ENCODE data around the gene ADGRB2. TPM values are rescaled to one million over a fixed set of nuclear protein-coding genes. Genes with fewer than 3 reads are reported as not detected.

The ADGRB2 gene
- total RNA-seq, 1 donor from 2014 or later, result 0.69 TPM

DNA sequence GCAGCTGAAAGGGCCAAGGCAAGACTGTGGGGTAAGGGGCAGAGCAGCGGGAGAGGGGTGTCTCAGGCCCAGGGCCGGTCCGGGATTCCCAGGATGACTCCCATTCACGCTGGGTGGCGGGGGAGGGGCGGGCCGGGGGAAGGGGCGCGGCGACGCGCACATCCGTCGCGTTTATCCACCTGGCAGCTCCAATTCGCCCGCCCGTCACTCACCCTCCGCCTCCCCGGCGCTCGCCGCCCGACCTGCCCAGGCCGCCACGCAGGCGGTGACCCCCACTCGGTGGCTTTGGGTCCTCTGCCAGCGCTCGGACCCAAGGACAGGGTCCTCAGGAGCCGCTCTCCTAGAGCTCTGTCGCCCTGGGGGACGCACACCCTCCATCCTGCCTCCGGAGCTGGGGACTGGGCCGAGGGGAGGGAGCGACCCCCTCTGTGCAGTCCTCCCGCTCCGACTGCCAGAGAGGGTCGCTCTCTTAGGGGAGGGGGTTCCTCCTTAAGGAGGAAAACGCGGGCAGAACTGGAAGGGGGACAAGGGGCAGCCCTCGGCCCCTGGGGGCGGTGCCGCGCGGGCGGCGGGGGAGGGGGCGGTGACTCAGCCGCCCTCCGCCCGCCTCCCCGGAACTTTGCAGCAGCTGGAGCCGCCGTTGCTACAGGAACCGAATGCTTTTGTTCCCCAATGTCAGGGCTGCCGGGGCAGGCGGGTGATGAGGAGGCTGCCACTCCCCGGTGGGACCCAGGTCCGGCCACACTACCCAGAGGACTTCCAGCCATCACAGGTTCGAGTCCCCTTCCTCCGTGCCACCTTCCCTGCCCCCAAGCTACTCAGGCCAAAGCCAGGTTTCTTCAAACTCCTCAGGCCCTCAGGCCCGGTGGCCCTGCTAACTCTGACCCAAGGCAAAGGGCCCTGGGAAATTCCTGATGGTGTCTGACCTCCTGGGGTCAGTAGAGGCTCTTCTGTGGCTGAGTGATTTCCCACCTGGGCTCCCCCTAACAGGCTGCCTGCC, 3.4 kb downstream of the ADGRB2 start:
- H3K4me3 ChIP-seq, result peak overlapping the region; percentile 50
- TF ChIP-seq CTCF (IDR thresholded peaks at IDR 0.05), result no peak
- peak; percentile 77 for DNase-seq
- no peak overlapping the region for H3K27ac ChIP-seq
- ATAC-seq, result peak; percentile 49
- peaks cover 24% of the 10 kb centered on the region for H3K27me3 ChIP-seq
- intact Hi-C loops (cut with DNase I), result no loop called here
- H3K4me1 ChIP-seq, result peaks cover 21% of the 10 kb centered on the region
- H3K9me3 ChIP-seq, result no peaks in the 10 kb centered on the region
- H3K36me3 ChIP-seq, result no peaks in the 10 kb centered on the region

GRCh38 chr1:31759298-31760023, 4.7 kb downstream of the ADGRB2 start:
- H3K4me1 ChIP-seq, result peaks cover 16% of the 10 kb centered on the region
- H3K4me3 ChIP-seq, result no peak overlapping the region
- TF ChIP-seq CTCF (IDR thresholded peaks at IDR 0.05), result no peak
- no peak overlapping the region for H3K27ac ChIP-seq
- intact Hi-C loops (cut with DNase I), result no loop called here
- DNase-seq (no peak), ATAC-seq (no peak)
- peaks cover 18% of the 10 kb centered on the region for H3K27me3 ChIP-seq
- no peaks in the 10 kb centered on the region for H3K36me3 ChIP-seq
- H3K9me3 ChIP-seq, result no peaks in the 10 kb centered on the region

DNA sequence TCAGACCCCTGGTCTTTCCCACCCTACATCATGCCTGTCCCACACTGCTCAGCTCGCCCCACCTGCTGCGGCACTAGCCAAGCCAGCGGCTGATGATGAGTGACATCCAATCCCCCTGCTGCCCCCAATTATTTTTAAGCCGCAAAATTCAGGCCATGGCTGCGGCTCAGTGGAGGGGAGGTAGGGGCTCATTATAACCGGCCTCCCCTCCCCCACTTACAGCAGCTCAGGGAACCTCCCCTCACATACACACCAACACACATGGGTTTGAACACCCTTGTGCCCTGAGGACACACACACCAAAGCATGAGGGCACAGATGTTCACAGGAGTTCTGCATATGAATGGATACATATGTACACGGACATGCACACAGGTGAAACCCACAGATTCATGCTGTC, 5.3 kb downstream of the ADGRB2 start:
- Histone ChIP-seq H3K4me1 (peaks cover 14% of the 10 kb centered on the region), H3K36me3 (no peaks in the 10 kb centered on the region), H3K27ac (no peak overlapping the region), H3K27me3 (peaks cover 16% of the 10 kb centered on the region), H3K4me3 (no peak overlapping the region), H3K9me3 (no peaks in the 10 kb centered on the region)
- no peak for DNase-seq
- intact Hi-C loops (cut with DNase I), result no loop called here
- ATAC-seq, result no peak
- TF ChIP-seq CTCF (IDR thresholded peaks at IDR 0.05), result no peak

GRCh38 chr1:31757989-31758388, 6.2 kb downstream of the ADGRB2 start:
- no peak overlapping the region for H3K4me3 ChIP-seq
- intact Hi-C loops (cut with DNase I), result no loop called here
- no peak for TF ChIP-seq CTCF (IDR thresholded peaks at IDR 0.05)
- no peak for DNase-seq
- no peak overlapping the region for H3K27ac ChIP-seq
- H3K36me3 ChIP-seq, result no peaks in the 10 kb centered on the region
- no peaks in the 10 kb centered on the region for H3K9me3 ChIP-seq
- ATAC-seq, result no peak
- peaks cover 11% of the 10 kb centered on the region for H3K4me1 ChIP-seq
- peaks cover 13% of the 10 kb centered on the region for H3K27me3 ChIP-seq

DNA sequence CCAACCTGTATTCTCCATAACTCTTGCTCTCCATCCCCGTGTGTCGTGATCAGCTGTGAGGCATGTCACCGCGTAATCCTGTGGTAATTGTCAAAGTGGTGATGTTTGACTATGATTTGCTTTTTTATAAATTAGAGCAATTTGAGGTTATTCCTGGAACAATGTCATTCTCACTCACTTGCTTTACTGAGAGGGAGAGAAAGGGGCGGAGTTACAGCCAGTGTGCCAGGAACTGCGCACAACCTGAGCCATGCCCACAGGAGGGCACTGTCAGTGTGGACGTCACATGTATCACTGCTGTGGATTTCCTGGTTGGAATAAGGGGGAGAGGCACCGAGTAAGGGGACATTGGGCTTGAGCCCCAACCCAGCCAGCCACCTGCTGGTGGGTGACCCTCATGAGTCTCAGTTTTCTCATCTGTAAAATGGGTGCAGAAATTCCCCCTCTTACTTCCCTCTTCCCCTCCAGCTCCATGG, 6.9 kb downstream of the ADGRB2 start:
- peaks cover 6% of the 10 kb centered on the region for H3K4me1 ChIP-seq
- no peak overlapping the region for H3K4me3 ChIP-seq
- H3K27me3 ChIP-seq, result peaks cover 7% of the 10 kb centered on the region
- no peak for DNase-seq
- H3K27ac ChIP-seq, result no peak overlapping the region
- no peak for ATAC-seq
- H3K9me3 ChIP-seq, result no peaks in the 10 kb centered on the region
- H3K36me3 ChIP-seq, result no peaks in the 10 kb centered on the region
- no peak for TF ChIP-seq CTCF (IDR thresholded peaks at IDR 0.05)
- intact Hi-C loops (cut with DNase I), result no loop called here

Measured in upper lobe of right lung (tissue), 1 donor.